ENCODE data around the gene ABHD17B. TPM values are rescaled to one million over a fixed set of nuclear protein-coding genes. Genes with fewer than 3 reads are reported as not detected.
"Not testable (repeated sequence)": the region's sequence is repeated elsewhere in the genome, so short reads cannot be mapped to it uniquely, and the experiment has no call there.

ABHD17B gene
- 53.1 TPM for total RNA-seq
- polyA plus RNA-seq = 23.3 TPM
- long read RNA-seq, donor 1, partial matches to known transcripts = 0 of 1 reads
- long read RNA-seq, donor 1, other reads (novel, unspliced or antisense) = 0 of 1 reads
- long read RNA-seq, donor 2 = 0 reads
- long read RNA-seq, donor 3, transcript ABHD17B-201 (4 exons, 2,614 nt) = major isoform, 13 of 13 reads
- long read RNA-seq, donor 3, partial matches to known transcripts = 0 of 13 reads
- long read RNA-seq, donor 3, other reads (novel, unspliced or antisense) = 0 of 13 reads
- long read RNA-seq, donor 4, transcript ABHD17B-201 (4 exons, 2,614 nt) = major isoform, 6 of 6 reads
- long read RNA-seq, donor 4, partial matches to known transcripts = 0 of 6 reads
- long read RNA-seq, donor 4, other reads (novel, unspliced or antisense) = 0 of 6 reads
- long read RNA-seq, donor 5, transcript ABHD17B-201 (4 exons, 2,614 nt) = major isoform, 14 of 15 reads
- long read RNA-seq, donor 5, partial matches to known transcripts = 0 of 15 reads
- long read RNA-seq, donor 5, other reads (novel, unspliced or antisense) = 0 of 15 reads
- long read RNA-seq, donor 6, transcript ABHD17B-201 (4 exons, 2,614 nt) = major isoform, 6 of 6 reads
- long read RNA-seq, donor 6, partial matches to known transcripts = 0 of 6 reads
- long read RNA-seq, donor 6, other reads (novel, unspliced or antisense) = 0 of 6 reads
- long read RNA-seq, donor 7, transcript ABHD17B-201 (4 exons, 2,614 nt) = major isoform, 16 of 17 reads
- long read RNA-seq, donor 7, partial matches to known transcripts = 0 of 17 reads
- long read RNA-seq, donor 7, other reads (novel, unspliced or antisense) = 0 of 17 reads
- long read RNA-seq, donor 8, transcript ABHD17B-201 (4 exons, 2,614 nt) = major isoform, 5 of 6 reads
- long read RNA-seq, donor 8, partial matches to known transcripts = 0 of 6 reads
- long read RNA-seq, donor 8, other reads (novel, unspliced or antisense) = 0 of 6 reads
- long read RNA-seq, donor 9, transcript ABHD17B-201 (4 exons, 2,614 nt) = major isoform, 10 of 11 reads
- long read RNA-seq, donor 9, partial matches to known transcripts = 0 of 11 reads
- long read RNA-seq, donor 9, other reads (novel, unspliced or antisense) = 0 of 11 reads
- long read RNA-seq, donor 10, transcript ABHD17B-201 (4 exons, 2,614 nt) = major isoform, 12 of 12 reads
- long read RNA-seq, donor 10, partial matches to known transcripts = 0 of 12 reads
- long read RNA-seq, donor 10, other reads (novel, unspliced or antisense) = 0 of 12 reads

DNA sequence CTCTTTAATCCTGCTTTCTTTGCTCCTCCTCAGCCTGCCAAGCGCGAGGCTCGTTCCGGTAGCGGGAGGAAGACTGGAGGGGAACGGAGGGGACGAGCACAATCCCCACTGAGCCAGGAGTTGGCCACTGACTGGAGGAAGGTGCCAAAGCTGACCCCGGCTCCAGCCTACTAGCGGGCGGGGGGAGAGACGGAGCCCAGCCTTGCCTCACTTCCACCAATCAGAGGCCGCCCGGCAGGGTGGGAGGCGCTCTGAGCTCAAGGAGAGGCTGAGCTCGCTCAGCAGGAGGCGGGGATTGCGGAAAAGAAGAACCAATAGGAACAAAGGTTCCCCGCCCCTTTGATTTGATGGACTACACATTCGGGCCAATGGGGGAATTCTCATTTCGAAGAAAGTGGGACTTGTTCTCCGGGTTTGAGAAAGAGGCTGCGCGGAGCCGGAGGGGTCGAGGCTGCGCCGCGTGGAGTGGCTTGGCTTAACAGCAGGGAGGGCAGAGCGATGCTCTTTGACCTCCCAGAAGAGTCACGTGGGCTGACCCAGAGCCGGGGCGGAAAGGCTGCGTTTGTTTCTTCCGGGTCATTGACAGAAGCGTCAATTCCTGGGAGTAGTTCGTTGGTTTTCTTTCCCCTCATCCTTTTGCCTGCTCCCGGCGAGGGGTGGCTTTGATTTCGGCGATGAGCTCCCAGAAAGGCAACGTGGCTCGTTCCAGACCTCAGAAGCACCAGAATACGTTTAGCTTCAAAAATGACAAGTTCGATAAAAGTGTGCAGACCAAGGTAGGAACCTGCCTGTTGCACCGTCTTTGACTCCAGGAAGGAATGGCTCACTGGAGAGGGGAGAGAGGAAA lies at the start of gene ABHD17B, which contains the start of gene C9orf85:
Gene ABHD17B (minus strand): TSS at position 133 of the 847 bp plus-strand sequence. CDS start 36,113 bp downstream, outside the sequence.
Gene C9orf85 (plus strand): TSS at position 579 of the 847 bp plus-strand sequence. CDS start 96 bp downstream, at position 675.
- Histone ChIP-seq H3K36me3 (ENCODE audit: control insufficient read depth in 2 of 2, insufficient read depth in 2 of 2, low read length in 1 of 2) (peaks cover 5 to 7% of the 10 kb centered on the region in 2 donors), H3K9me3 (ENCODE audit: control insufficient read depth in 2 of 2, insufficient read depth in 1 of 2, low read length in 1 of 2) (no peaks in the 10 kb centered on the region), H3K4me3 (ENCODE audit: low read length in 2 of 2) (peak within 1 kb of the TSS; percentile 89 to 99), H3K27me3 (ENCODE audit: control insufficient read depth in 2 of 2, insufficient read depth in 1 of 2, low read length in 1 of 2) (no peaks in the 10 kb centered on the region), H3K4me1 (ENCODE audit: control insufficient read depth in 2 of 2, insufficient read depth in 2 of 2, low read length in 2 of 2) (peaks cover 11 to 21% of the 10 kb centered on the region in 2 donors), H3K27ac (ENCODE audit: low read depth in 1 of 2, low read length in 1 of 2) (peak within 1 kb of the TSS; percentile 94 to 98)
- WGBS = under 1% methylated on average over 45 of the region's 45 CpGs
- DNase-seq (ENCODE audit: low read depth in 6 of 9, low spot score in 9 of 9) = peak; percentile 97 to 100 (median 99)

- H3K4me1 ChIP-seq (ENCODE audit: control insufficient read depth in 2 of 2, insufficient read depth in 2 of 2, low read length in 2 of 2) = no peaks in the 10 kb centered on the region
These were observed 44.4 kb upstream of the ABHD17B start for GRCh38 chr9:71955300-71955915.

DNA sequence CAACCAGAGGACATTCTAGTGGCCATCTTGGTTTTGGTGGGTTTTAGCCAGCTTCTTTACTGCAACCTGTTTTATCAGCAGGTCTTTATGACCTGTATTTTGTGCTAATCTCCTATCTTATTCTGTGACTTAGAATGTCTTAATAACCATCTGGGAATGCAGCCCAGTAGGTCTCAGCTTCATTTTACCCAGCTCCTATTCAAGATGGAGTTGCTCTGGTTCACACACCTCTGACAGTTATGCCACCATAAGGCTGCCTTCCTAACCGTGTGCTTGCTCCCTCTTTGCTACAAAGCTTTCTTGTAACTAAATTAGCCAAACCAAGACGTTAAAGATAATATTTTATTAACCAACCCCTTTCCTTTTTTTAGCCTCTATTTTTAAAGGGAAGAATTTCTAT lies 43.7 kb upstream of the ABHD17B start:
- H3K27me3 ChIP-seq (ENCODE audit: control insufficient read depth in 2 of 2, insufficient read depth in 1 of 2, low read length in 1 of 2); DNase-seq (ENCODE audit: low read depth in 6 of 9, low spot score in 9 of 9); H3K27ac ChIP-seq (ENCODE audit: low read depth in 1 of 2, low read length in 1 of 2); H3K4me3 ChIP-seq (ENCODE audit: low read length in 2 of 2); H3K9me3 ChIP-seq (ENCODE audit: control insufficient read depth in 2 of 2, insufficient read depth in 1 of 2, low read length in 1 of 2); H3K36me3 ChIP-seq (ENCODE audit: control insufficient read depth in 2 of 2, insufficient read depth in 2 of 2, low read length in 1 of 2); H3K4me1 ChIP-seq (ENCODE audit: control insufficient read depth in 2 of 2, insufficient read depth in 2 of 2, low read length in 2 of 2): not testable (repeated sequence)
- 97% methylated on average over 2 of the region's 2 CpGs for WGBS

More at GRCh38 chr9:71955300-71955915, 44.4 kb upstream of the ABHD17B start:
- Histone ChIP-seq H3K27ac (ENCODE audit: low read depth in 1 of 2, low read length in 1 of 2) (no peak overlapping the region), H3K27me3 (ENCODE audit: control insufficient read depth in 2 of 2, insufficient read depth in 1 of 2, low read length in 1 of 2) (no peaks in the 10 kb centered on the region), H3K9me3 (ENCODE audit: control insufficient read depth in 2 of 2, insufficient read depth in 1 of 2, low read length in 1 of 2) (no peaks in the 10 kb centered on the region), H3K4me3 (ENCODE audit: low read length in 2 of 2) (no peak overlapping the region), H3K36me3 (ENCODE audit: control insufficient read depth in 2 of 2, insufficient read depth in 2 of 2, low read length in 1 of 2) (peaks cover 0 to 3% of the 10 kb centered on the region in 2 donors)
- DNase-seq (ENCODE audit: low read depth in 6 of 9, low spot score in 9 of 9) = no peak
- WGBS = 92% methylated on average over 1 of the region's 1 CpG

DNA sequence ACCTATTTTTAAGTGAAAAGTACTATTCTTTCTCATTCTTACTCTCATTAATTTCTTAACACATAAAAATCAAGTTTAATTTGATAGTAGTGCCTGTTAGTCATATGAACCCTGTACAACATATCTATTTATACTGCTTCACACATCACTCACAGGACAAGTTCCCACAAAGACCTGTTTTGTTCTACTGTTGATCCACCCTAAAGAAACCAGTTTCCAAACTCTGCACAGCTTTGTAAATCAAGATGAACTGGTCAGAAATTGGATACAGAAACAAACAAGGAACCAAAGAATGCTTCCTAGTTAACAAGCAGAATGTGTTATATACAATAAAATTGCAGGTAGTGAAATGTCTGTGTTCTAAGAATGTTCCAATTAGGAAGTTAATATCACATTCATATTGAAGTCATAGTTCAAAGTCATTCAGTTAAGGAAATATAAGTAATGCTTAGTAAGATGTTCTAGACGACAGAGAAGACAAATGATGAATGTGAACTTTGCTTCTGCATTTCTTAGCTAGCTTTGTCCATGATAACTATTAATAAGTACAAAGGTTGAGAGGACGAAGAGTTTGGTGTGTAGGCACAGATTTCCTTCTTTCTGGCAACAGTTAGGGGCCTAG lies 33.9 kb upstream of the ABHD17B start:
- Histone ChIP-seq H3K4me1 (ENCODE audit: control insufficient read depth in 2 of 2, insufficient read depth in 2 of 2, low read length in 2 of 2) (no peaks in the 10 kb centered on the region), H3K36me3 (ENCODE audit: control insufficient read depth in 2 of 2, insufficient read depth in 2 of 2, low read length in 1 of 2) (no peaks in the 10 kb centered on the region), H3K27me3 (ENCODE audit: control insufficient read depth in 2 of 2, insufficient read depth in 1 of 2, low read length in 1 of 2) (no peaks in the 10 kb centered on the region), H3K27ac (ENCODE audit: low read depth in 1 of 2, low read length in 1 of 2) (no peak overlapping the region), H3K4me3 (ENCODE audit: low read length in 2 of 2) (no peak overlapping the region), H3K9me3 (ENCODE audit: control insufficient read depth in 2 of 2, insufficient read depth in 1 of 2, low read length in 1 of 2) (no peaks in the 10 kb centered on the region)
- DNase-seq (ENCODE audit: low read depth in 6 of 9, low spot score in 9 of 9) = no peak
- WGBS = 84% methylated on average over 2 of the region's 2 CpGs

DNA sequence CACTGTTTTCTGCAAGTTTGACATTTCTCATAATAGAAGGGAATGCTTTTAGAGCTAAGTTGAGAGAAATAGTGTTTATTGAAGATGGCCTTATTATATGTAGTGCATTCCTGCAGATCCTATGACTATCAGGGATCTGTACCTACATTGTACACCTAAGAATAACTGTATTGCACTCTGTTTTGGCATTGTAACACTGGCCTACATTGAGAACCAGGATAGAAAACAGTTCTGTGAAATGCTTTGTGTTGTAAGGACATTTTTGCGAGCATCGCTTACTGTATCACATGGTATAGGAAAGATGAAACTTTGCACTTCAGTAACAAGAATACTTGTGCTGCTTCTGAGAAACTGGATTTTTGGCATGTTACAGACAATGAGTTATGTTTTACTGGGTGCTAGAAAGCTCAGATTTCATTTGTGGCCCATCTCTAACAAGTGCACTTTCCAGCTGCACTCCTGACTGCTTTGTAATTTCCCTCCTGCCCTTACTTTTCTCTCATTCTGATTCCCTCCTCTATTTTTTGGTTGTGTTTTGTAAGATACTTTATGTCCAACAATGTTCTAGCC lies 31.1 kb upstream of the ABHD17B start:
- no peak overlapping the region for H3K27ac ChIP-seq (ENCODE audit: low read depth in 1 of 2, low read length in 1 of 2)
- no peaks in the 10 kb centered on the region for H3K9me3 ChIP-seq (ENCODE audit: control insufficient read depth in 2 of 2, insufficient read depth in 1 of 2, low read length in 1 of 2)
- peak in 1 of 9 donors; percentile 12 for DNase-seq (ENCODE audit: low read depth in 6 of 9, low spot score in 9 of 9)
- no peaks in the 10 kb centered on the region for H3K4me1 ChIP-seq (ENCODE audit: control insufficient read depth in 2 of 2, insufficient read depth in 2 of 2, low read length in 2 of 2)
- H3K36me3 ChIP-seq (ENCODE audit: control insufficient read depth in 2 of 2, insufficient read depth in 2 of 2, low read length in 1 of 2) = no peaks in the 10 kb centered on the region
- 92% methylated on average over 2 of the region's 2 CpGs for WGBS
- no peak overlapping the region for H3K4me3 ChIP-seq (ENCODE audit: low read length in 2 of 2)
- no peaks in the 10 kb centered on the region for H3K27me3 ChIP-seq (ENCODE audit: control insufficient read depth in 2 of 2, insufficient read depth in 1 of 2, low read length in 1 of 2)

GRCh38 chr9:71941060-71941568 lies 30.1 kb upstream of the ABHD17B start:
- no peak for DNase-seq (ENCODE audit: low read depth in 6 of 9, low spot score in 9 of 9)
- Histone ChIP-seq H3K36me3 (ENCODE audit: control insufficient read depth in 2 of 2, insufficient read depth in 2 of 2, low read length in 1 of 2) (no peaks in the 10 kb centered on the region), H3K9me3 (ENCODE audit: control insufficient read depth in 2 of 2, insufficient read depth in 1 of 2, low read length in 1 of 2) (no peaks in the 10 kb centered on the region), H3K27me3 (ENCODE audit: control insufficient read depth in 2 of 2, insufficient read depth in 1 of 2, low read length in 1 of 2) (no peaks in the 10 kb centered on the region), H3K4me1 (ENCODE audit: control insufficient read depth in 2 of 2, insufficient read depth in 2 of 2, low read length in 2 of 2) (no peaks in the 10 kb centered on the region), H3K4me3 (ENCODE audit: low read length in 2 of 2) (no peak overlapping the region), H3K27ac (ENCODE audit: low read depth in 1 of 2, low read length in 1 of 2) (no peak overlapping the region)
- WGBS = 98% methylated on average over 2 of the region's 2 CpGs

- no peak for DNase-seq (ENCODE audit: low read depth in 6 of 9, low spot score in 9 of 9)
- Histone ChIP-seq H3K36me3 (ENCODE audit: control insufficient read depth in 2 of 2, insufficient read depth in 2 of 2, low read length in 1 of 2) (no peaks in the 10 kb centered on the region), H3K9me3 (ENCODE audit: control insufficient read depth in 2 of 2, insufficient read depth in 1 of 2, low read length in 1 of 2) (no peaks in the 10 kb centered on the region), H3K27me3 (ENCODE audit: control insufficient read depth in 2 of 2, insufficient read depth in 1 of 2, low read length in 1 of 2) (no peaks in the 10 kb centered on the region), H3K4me1 (ENCODE audit: control insufficient read depth in 2 of 2, insufficient read depth in 2 of 2, low read length in 2 of 2) (no peaks in the 10 kb centered on the region), H3K4me3 (ENCODE audit: low read length in 2 of 2) (no peak overlapping the region), H3K27ac (ENCODE audit: low read depth in 1 of 2, low read length in 1 of 2) (no peak overlapping the region)
- 96% methylated on average over 1 of the region's 1 CpG for WGBS
These were observed 26.9 kb upstream of the ABHD17B start for GRCh38 chr9:71937898-71938297.

All from thymus (tissue), 14 donors.